Activated CD8-positive, alpha-beta memory T cell treated with anti-CD3 and anti-CD28 coated beads, Interleukin-2, amount 50 U/mL, for 1 hour (primary cell): ENCODE data around the gene GPX3.

Source experiments
- DNase-seq: peaks from one replicate; pipeline ENCODE4 v3.0.0-alpha.2; 2020; ENCODE audit errors: extremely low read depth

The GPX3 gene

GRCh38 chr5:151058301-151058700 is 37.9 kb downstream of the GPX3 start:
- no peak for DNase-seq

GRCh38 chr5:151058891-151059489 is 38.6 kb downstream of the GPX3 start:
- DNase-seq: no peak

- no peak for DNase-seq
Observed at GRCh38 chr5:151060742-151061141, 40.4 kb downstream of the GPX3 start.

- DNase-seq: no peak
Observed at GRCh38 chr5:151062405-151063141, 42.2 kb downstream of the GPX3 start.

- no peak for DNase-seq
Observed at GRCh38 chr5:151063142-151063989, 43.0 kb downstream of the GPX3 start.

- DNase-seq: no peak
Observed at GRCh38 chr5:151064916-151065499, 44.6 kb downstream of the GPX3 start.

- DNase-seq: no peak
Observed at GRCh38 chr5:151065609-151066008, 45.2 kb downstream of the GPX3 start.

GRCh38 chr5:151066920-151067319 is 46.5 kb downstream of the GPX3 start:
- DNase-seq: no peak

GRCh38 chr5:151067632-151068432 is 47.4 kb downstream of the GPX3 start:
- no peak for DNase-seq

- DNase-seq: no peak
Observed at GRCh38 chr5:151068433-151069197, 48.2 kb downstream of the GPX3 start.

DNA sequence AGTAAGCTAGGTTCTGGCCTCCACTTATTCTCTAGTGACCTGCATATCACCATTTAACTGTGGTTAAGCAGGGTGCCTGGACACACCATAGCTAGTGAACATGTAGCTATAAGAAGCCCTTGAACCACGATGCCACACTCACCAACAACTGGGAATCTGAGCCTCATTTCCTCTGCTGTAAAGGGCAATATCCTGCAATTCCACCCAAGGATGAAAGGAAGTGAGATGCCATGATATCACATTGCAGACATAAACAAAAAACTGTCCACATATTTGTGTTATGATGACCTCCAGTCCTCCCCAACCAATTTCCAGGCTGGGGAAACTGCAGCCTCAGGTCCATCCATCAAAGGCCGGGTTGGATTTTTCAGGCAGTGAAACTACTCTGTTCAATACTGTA is 50.1 kb downstream of the GPX3 start:
- no peak for DNase-seq

DNA sequence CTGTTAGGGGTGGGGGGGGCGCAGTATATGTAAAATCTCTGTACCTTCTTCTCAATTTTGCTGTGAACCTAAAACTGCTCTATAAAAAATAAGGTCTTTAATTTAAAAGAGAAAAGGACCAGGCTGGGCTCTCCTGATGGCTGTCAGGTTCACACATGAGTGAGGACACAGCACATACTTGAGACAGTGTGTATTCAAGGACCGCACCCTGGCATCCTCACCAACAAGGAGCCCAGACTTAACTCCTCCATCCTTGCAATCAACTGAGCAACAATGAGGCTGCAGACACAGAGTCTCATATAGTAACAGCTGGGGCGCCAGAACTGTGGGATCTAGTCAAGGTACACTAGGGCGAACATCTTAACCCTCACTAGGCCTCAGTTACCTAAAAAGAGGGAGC is 50.6 kb downstream of the GPX3 start:
- DNase-seq: no peak

- no peak for DNase-seq
Observed at GRCh38 chr5:151071848-151072629, 51.6 kb downstream of the GPX3 start.

DNA sequence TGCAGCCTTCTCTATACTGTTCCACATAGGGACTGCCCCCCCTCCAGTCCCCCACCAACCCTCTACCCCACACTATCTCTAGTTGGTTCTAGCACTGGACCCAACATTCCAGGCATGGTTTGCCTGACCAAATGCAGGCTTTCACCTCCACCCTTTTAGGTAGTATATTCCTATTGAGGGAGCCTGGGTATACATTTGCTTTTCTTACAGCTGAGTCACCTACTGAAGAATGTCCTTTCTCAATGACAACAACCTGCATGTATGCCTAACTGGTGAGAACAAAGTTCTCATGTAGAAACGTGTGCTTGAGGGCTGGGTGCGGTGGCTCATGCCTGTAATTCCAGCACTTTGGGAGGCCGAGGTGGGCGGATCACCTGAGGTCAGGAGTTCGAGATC is 52.2 kb downstream of the GPX3 start:
- DNase-seq: no peak

- DNase-seq: no peak
Observed at GRCh38 chr5:151073280-151073679, 52.9 kb downstream of the GPX3 start.

GRCh38 chr5:151074557-151074956 is 54.2 kb downstream of the GPX3 start:
- DNase-seq: no peak

DNA sequence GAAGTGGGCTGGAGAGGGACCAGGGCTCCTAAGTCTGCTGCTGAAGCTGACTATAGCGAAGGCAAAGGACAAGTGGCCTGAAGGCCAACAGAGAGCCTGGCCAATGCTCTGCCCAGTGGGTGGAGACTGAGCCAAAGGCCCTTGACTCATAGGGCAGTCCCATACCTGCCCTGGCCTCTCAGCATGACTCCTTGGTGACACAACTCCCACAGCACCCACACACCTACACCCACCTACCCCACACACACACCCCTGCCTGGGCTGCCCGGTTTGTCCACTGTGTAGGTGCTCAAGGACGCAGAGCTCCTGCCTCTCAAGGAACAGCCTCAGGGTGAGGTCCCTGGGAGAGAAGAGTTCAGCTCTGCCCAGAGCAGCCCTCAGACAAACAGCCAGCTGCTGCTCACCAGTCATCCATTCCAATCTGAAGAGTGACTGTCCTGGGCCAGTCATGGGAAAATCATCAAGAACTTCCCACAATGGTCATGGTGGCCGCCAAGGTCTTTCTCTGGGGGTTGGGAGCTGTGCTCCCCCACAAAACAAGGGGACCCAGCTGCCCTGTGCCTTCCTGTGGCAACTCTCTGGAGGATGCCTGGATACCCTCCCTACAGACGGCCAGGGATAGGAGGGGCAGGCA is 55.4 kb downstream of the GPX3 start:
- no peak for DNase-seq

GRCh38 chr5:151076616-151077015 is 56.2 kb downstream of the GPX3 start:
- no peak for DNase-seq

- no peak for DNase-seq
Observed at GRCh38 chr5:151077419-151077818, 57.0 kb downstream of the GPX3 start.

DNA sequence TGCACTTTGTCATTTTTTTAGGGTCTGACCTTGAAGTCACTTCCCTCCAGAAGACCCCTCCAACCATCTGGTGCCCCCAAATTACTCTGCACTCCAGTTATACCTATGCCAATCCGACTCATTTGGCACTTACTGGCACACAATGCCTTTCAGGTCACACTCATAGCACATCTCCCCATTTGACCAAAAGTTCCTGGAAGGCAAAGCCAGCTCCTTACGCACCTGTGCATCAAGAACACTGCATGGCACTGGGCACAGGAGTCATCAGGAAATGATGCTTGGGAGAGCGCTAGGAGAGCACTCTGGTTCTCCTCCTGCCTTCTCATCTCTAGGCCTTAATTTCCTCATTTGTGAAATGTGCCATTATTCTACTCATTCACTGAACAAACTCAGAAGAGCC is 57.6 kb downstream of the GPX3 start:
- DNase-seq: no peak
